Right cardiac atrium (tissue), 5 donors: ENCODE measurements around the gene SETD3. TPM values are rescaled to one million over a fixed set of nuclear protein-coding genes. Genes with fewer than 3 reads are reported as not detected.

Experiments used
- ATAC-seq, 2 donors: fragments of 200-7000 bp; cut with Tn5 transposase; one replicate each; pipeline versions ENCODE4 v1.8.0 to v1.9.1; 2020; ENCODE audit warnings: moderate library complexity in 2 of 2, mild to moderate bottlenecking in 1 of 2
- DNase-seq, 3 donors: peaks; one replicate each; pipeline ENCODE4 v3.0.0-alpha.2; 2020
- H3K27ac ChIP-seq: one replicate; pipeline ENCODE4 v1.5.1; 2013; ENCODE audit warnings: mild to moderate bottlenecking, low read length, control low read depth, moderate library complexity
- H3K27me3 ChIP-seq: one replicate; pipeline ENCODE4 v1.6.1; 2013; ENCODE audit not compliant: control insufficient read depth, insufficient read depth
- H3K4me1 ChIP-seq: one replicate; pipeline ENCODE4 v1.6.1; 2013; ENCODE audit warnings: low read length; ENCODE audit not compliant: control insufficient read depth, insufficient read depth
- H3K4me3 ChIP-seq: one replicate; pipeline ENCODE4 v1.5.1; 2013; ENCODE audit warnings: low read length, control low read depth
- H3K9me3 ChIP-seq: one replicate; pipeline ENCODE4 v1.6.1; 2013; ENCODE audit warnings: low read length; ENCODE audit not compliant: control insufficient read depth
- WGBS: extraction: QIAGEN DNeasy Blood & Tissue Kit; methylation state at CpG from one replicate; pipeline ENCODE4 v1.1.7; 2013; 5-methylcytosine and 5-hydroxymethylcytosine counted together
- intact Hi-C, 4 donors: fragments of 100-400 bp; cut with DNase I; formaldehyde crosslinking; loops; one replicate each; pipeline versions ENCODE4 v1.11.0 to v1.14.0; 2022 to 2023
- polyA plus RNA-seq: library from polyadenylated mRNA; stranded (reverse); fragments of 200-250 nt; gene quantifications from one replicate; pipeline ENCODE4 v1.2.3, GENCODE V29; 2013
- total RNA-seq, 4 donors: library from RNA; stranded (reverse); fragmentation: NEBNext Ultra II Directional; extraction: Animal tissue kit (Norgen Biotek cat#: 25700); gene quantifications; one replicate each; pipeline ENCODE4 v1.2.1, GENCODE V29; 2021
- donor health status: healthy with polysubstance abuse.
- donor health status: DM: no; HTN: yes; CAD: no.
- donor health status: DM: no; HTN: no; CAD: no.
- donor health status: DM: no; HTN: yes; CAD: no; lungs with severe emphysema.
- donor health status: DM: yes; HTN: yes; CAD: no.

Gene SETD3
- total and polyA plus RNA-seq, 5 donors = 65.4 to 127 (median 106) TPM

- no peaks in the 10 kb centered on the region for H3K9me3 ChIP-seq
- DNase-seq (no peak), ATAC-seq (no peak)
- no peak overlapping the region for H3K27ac ChIP-seq
- H3K4me1 ChIP-seq = no peaks in the 10 kb centered on the region
- intact Hi-C loops = no loop called here
- H3K27me3 ChIP-seq = no peaks in the 10 kb centered on the region
- WGBS = 92% methylated on average over 5 of the region's 5 CpGs
- no peak overlapping the region for H3K4me3 ChIP-seq
Observed at GRCh38 chr14:99416909-99417308, 63.8 kb downstream of the SETD3 start.

GRCh38 chr14:99415496-99416281 is 65.0 kb downstream of the SETD3 start:
- intact Hi-C loops = no loop called here
- ATAC-seq = peak; percentile 81 to 89
- no peaks in the 10 kb centered on the region for H3K4me1 ChIP-seq
- 4% methylated on average over 2 of the region's 2 CpGs for WGBS
- H3K4me3 ChIP-seq = no peak overlapping the region
- H3K27me3 ChIP-seq = no peaks in the 10 kb centered on the region
- DNase-seq = no peak
- no peak overlapping the region for H3K27ac ChIP-seq
- H3K9me3 ChIP-seq = no peaks in the 10 kb centered on the region

- ATAC-seq (no peak), DNase-seq (no peak)
- intact Hi-C loops = no loop called here
- H3K27ac ChIP-seq = no peak overlapping the region
- H3K27me3 ChIP-seq = no peaks in the 10 kb centered on the region
- 93% methylated on average over 17 of the region's 17 CpGs for WGBS
- no peak overlapping the region for H3K4me3 ChIP-seq
- no peaks in the 10 kb centered on the region for H3K4me1 ChIP-seq
- H3K9me3 ChIP-seq = no peaks in the 10 kb centered on the region
Observed at GRCh38 chr14:99413911-99414310, 66.7 kb downstream of the SETD3 start.

GRCh38 chr14:99413172-99413571 is 67.5 kb downstream of the SETD3 start:
- intact Hi-C loops = no loop called here
- ATAC-seq (no peak), DNase-seq (no peak)
- 91% methylated on average over 6 of the region's 6 CpGs for WGBS
- no peak overlapping the region for H3K27ac ChIP-seq
- H3K4me3 ChIP-seq = no peak overlapping the region
- no peaks in the 10 kb centered on the region for H3K9me3 ChIP-seq
- no peaks in the 10 kb centered on the region for H3K4me1 ChIP-seq
- H3K27me3 ChIP-seq = no peaks in the 10 kb centered on the region

- no peak for DNase-seq
- H3K27ac ChIP-seq = no peak overlapping the region
- intact Hi-C loops = no loop called here
- no peak for ATAC-seq
- H3K9me3 ChIP-seq = no peaks in the 10 kb centered on the region
- H3K4me1 ChIP-seq = no peaks in the 10 kb centered on the region
- no peak overlapping the region for H3K4me3 ChIP-seq
- H3K27me3 ChIP-seq = no peaks in the 10 kb centered on the region
- 84% methylated on average over 17 of the region's 17 CpGs for WGBS
Observed at GRCh38 chr14:99412117-99413061, 68.3 kb downstream of the SETD3 start.

- Histone ChIP-seq H3K9me3 (no peaks in the 10 kb centered on the region), H3K27me3 (no peaks in the 10 kb centered on the region), H3K27ac (no peak overlapping the region), H3K4me1 (no peaks in the 10 kb centered on the region), H3K4me3 (no peak overlapping the region)
- DNase-seq (no peak), ATAC-seq (no peak)
- intact Hi-C loops = no loop called here
- 91% methylated on average over 10 of the region's 10 CpGs for WGBS
Observed at GRCh38 chr14:99410019-99410418, 70.6 kb downstream of the SETD3 start.

GRCh38 chr14:99408971-99409289 is 71.7 kb downstream of the SETD3 start:
- no peaks in the 10 kb centered on the region for H3K27me3 ChIP-seq
- H3K4me3 ChIP-seq = no peak overlapping the region
- DNase-seq (no peak), ATAC-seq (peak in 1 of 2 donors; percentile 24)
- WGBS = 86% methylated on average over 7 of the region's 7 CpGs
- H3K27ac ChIP-seq = no peak overlapping the region
- H3K4me1 ChIP-seq = no peaks in the 10 kb centered on the region
- H3K9me3 ChIP-seq = no peaks in the 10 kb centered on the region
- intact Hi-C loops = no loop called here

GRCh38 chr14:99408286-99408970 is 72.2 kb downstream of the SETD3 start:
- H3K9me3 ChIP-seq = no peaks in the 10 kb centered on the region
- ATAC-seq (peak in 1 of 2 donors; percentile 14), DNase-seq (no peak)
- intact Hi-C loops = no loop called here
- no peak overlapping the region for H3K27ac ChIP-seq
- H3K27me3 ChIP-seq = no peaks in the 10 kb centered on the region
- WGBS = 85% methylated on average over 8 of the region's 8 CpGs
- no peak overlapping the region for H3K4me3 ChIP-seq
- H3K4me1 ChIP-seq = no peaks in the 10 kb centered on the region

GRCh38 chr14:99407416-99407815 is 73.2 kb downstream of the SETD3 start:
- H3K27ac ChIP-seq = no peak overlapping the region
- ATAC-seq (no peak), DNase-seq (no peak)
- intact Hi-C loops = no loop called here
- no peak overlapping the region for H3K4me3 ChIP-seq
- H3K9me3 ChIP-seq = no peaks in the 10 kb centered on the region
- no peaks in the 10 kb centered on the region for H3K4me1 ChIP-seq
- 88% methylated on average over 11 of the region's 11 CpGs for WGBS
- H3K27me3 ChIP-seq = no peaks in the 10 kb centered on the region

GRCh38 chr14:99402950-99403349 is 77.7 kb downstream of the SETD3 start:
- Histone ChIP-seq H3K27ac (no peak overlapping the region), H3K4me1 (no peaks in the 10 kb centered on the region), H3K4me3 (no peak overlapping the region), H3K27me3 (no peaks in the 10 kb centered on the region), H3K9me3 (no peaks in the 10 kb centered on the region)
- DNase-seq (no peak), ATAC-seq (no peak)
- intact Hi-C loops = no loop called here
- 89% methylated on average over 10 of the region's 10 CpGs for WGBS

- H3K9me3 ChIP-seq = no peaks in the 10 kb centered on the region
- intact Hi-C loops = no loop called here
- H3K4me1 ChIP-seq = no peaks in the 10 kb centered on the region
- H3K27me3 ChIP-seq = no peaks in the 10 kb centered on the region
- DNase-seq (no peak), ATAC-seq (no peak)
- H3K27ac ChIP-seq = no peak overlapping the region
- 84% methylated on average over 4 of the region's 4 CpGs for WGBS
- no peak overlapping the region for H3K4me3 ChIP-seq
Observed at GRCh38 chr14:99402285-99402648, 78.4 kb downstream of the SETD3 start.
